Endodermal cell (in vitro differentiated cells): ENCODE measurements around the gene ANKFY1. TPM values are rescaled to one million over a fixed set of nuclear protein-coding genes. Genes with fewer than 3 reads are reported as not detected.
A peak's percentile ranks its signal among the peaks of the same experiment; 100 is the strongest.

Source experiments
- DNase-seq: peaks from one replicate; pipeline ENCODE4 v3.0.0-alpha.2; 2017
- H3K27ac ChIP-seq: 2 replicates; pipeline ENCODE4 v1.5.1; 2013; ENCODE audit warnings: mild to moderate bottlenecking, low read depth, low read length, moderate library complexity
- H3K27me3 ChIP-seq: 2 replicates; pipeline ENCODE4 v1.6.1; 2013; ENCODE audit warnings: mild to moderate bottlenecking, low read length, moderate library complexity; ENCODE audit not compliant: insufficient read depth, control insufficient read depth, poor library complexity, severe bottlenecking
- H3K36me3 ChIP-seq: 2 replicates; pipeline ENCODE4 v1.7.0; 2013; ENCODE audit warnings: mild to moderate bottlenecking, low read length, moderate library complexity; ENCODE audit not compliant: control insufficient read depth, insufficient read depth
- H3K4me1 ChIP-seq: one replicate; pipeline ENCODE4 v1.7.0; 2013; ENCODE audit warnings: low read length; ENCODE audit not compliant: control insufficient read depth, insufficient read depth
- H3K4me3 ChIP-seq: 2 replicates; pipeline ENCODE4 v1.5.1; 2013; ENCODE audit warnings: mild to moderate bottlenecking, low read length, moderate library complexity
- H3K9ac ChIP-seq: 2 replicates; pipeline ENCODE4 v1.6.1; 2013; ENCODE audit warnings: mild to moderate bottlenecking, low read length, moderate library complexity; ENCODE audit not compliant: poor library complexity, severe bottlenecking; ENCODE audit errors: extremely low read depth
- H3K9me3 ChIP-seq: 2 replicates; pipeline ENCODE4 v1.6.1; 2013; ENCODE audit warnings: mild to moderate bottlenecking, low read length, moderate library complexity; ENCODE audit not compliant: control insufficient read depth
- H3K27ac Mint-ChIP-seq: 2 replicates; pipeline ENCODE4 v1.8.0; 2020; ENCODE audit warnings: mixed read lengths
- H3K27me3 Mint-ChIP-seq: 2 replicates; pipeline ENCODE4 v1.8.0; 2021; ENCODE audit warnings: mild to moderate bottlenecking, mixed read lengths; ENCODE audit not compliant: insufficient read depth
- H3K36me3 Mint-ChIP-seq: 2 replicates; pipeline ENCODE4 v1.8.0; 2020; ENCODE audit warnings: low read depth, mixed read lengths
- H3K4me1 Mint-ChIP-seq: 2 replicates; pipeline ENCODE4 v1.8.0; 2020; ENCODE audit warnings: mixed read lengths
- H3K4me3 Mint-ChIP-seq: 2 replicates; pipeline ENCODE4 v1.8.0; 2020; ENCODE audit warnings: mild to moderate bottlenecking, moderate library complexity, mixed read lengths
- H3K9me3 Mint-ChIP-seq: 2 replicates; pipeline ENCODE4 v1.8.0; 2020; ENCODE audit warnings: mild to moderate bottlenecking, mixed read lengths
- WGBS, 2 experiments: methylation state at CpG; one replicate each; pipeline versions ENCODE4 v1.1.5 to v1.1.7; 2013; ENCODE audit warnings: missing lambda C conversion rate in 2 of 2, mixed read lengths in 1 of 2; ENCODE audit not compliant: insufficient coverage in 1 of 2, insufficient read length in 1 of 2; 5-methylcytosine and 5-hydroxymethylcytosine counted together
- total RNA-seq, 2 donors: library from RNA; stranded (reverse); fragmentation: NEBNext Ultra II Directional in 1 of 2; extraction: Animal tissue kit (Norgen Biotek cat#: 25700) in 1 of 2; gene quantifications; 2 replicates in 1 of 2; 3 replicates in 1 of 2; pipeline ENCODE4 v1.2.1, GENCODE V29; 2021
- TF ChIP-seq, protein P1 (sequence below): fragments of 200-600 bp; sonication (generic); conservative IDR thresholded peaks from 2 replicates; pipeline ENCODE4 v1.5.0; 2021; ENCODE audit warnings: antibody characterized with exemption, mild to moderate bottlenecking

ANKFY1 gene
- total RNA-seq, 2 donors from 2014 or later = 48.0 to 62.4 TPM

DNA sequence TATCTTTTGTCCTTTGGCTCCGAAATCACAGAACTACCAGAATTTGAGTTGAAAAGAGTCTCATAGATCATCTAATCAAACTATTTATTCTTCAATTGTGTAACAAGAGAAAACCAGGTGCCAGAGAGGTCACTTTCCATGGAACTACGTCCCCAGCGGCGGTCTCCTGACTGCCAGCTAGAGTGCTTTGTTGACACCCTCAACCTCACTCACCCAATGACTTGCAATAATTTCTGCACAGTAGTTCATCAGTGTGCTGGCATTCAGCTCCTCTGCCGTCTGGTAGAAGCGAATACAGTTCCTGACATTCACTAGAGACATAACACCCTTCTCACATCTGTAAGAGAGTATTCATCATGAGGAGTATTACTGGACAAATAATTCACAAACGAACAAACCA lies 54.2 kb downstream of the ANKFY1 start:
- Mint-ChIP-seq H3K27ac (no peak overlapping the region), H3K9me3 (no peaks in the 10 kb centered on the region), H3K27me3 (no peaks in the 10 kb centered on the region), H3K4me3 (no peak overlapping the region), H3K36me3 (peaks cover 63% of the 10 kb centered on the region), H3K4me1 (no peaks in the 10 kb centered on the region)
- TF ChIP-seq, protein P1, sequence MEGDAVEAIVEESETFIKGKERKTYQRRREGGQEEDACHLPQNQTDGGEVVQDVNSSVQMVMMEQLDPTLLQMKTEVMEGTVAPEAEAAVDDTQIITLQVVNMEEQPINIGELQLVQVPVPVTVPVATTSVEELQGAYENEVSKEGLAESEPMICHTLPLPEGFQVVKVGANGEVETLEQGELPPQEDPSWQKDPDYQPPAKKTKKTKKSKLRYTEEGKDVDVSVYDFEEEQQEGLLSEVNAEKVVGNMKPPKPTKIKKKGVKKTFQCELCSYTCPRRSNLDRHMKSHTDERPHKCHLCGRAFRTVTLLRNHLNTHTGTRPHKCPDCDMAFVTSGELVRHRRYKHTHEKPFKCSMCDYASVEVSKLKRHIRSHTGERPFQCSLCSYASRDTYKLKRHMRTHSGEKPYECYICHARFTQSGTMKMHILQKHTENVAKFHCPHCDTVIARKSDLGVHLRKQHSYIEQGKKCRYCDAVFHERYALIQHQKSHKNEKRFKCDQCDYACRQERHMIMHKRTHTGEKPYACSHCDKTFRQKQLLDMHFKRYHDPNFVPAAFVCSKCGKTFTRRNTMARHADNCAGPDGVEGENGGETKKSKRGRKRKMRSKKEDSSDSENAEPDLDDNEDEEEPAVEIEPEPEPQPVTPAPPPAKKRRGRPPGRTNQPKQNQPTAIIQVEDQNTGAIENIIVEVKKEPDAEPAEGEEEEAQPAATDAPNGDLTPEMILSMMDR = no peak
- Histone ChIP-seq H3K27me3 (no peaks in the 10 kb centered on the region), H3K36me3 (peaks cover 66% of the 10 kb centered on the region), H3K4me3 (no peak overlapping the region), H3K27ac (no peak overlapping the region), H3K4me1 (no peaks in the 10 kb centered on the region), H3K9ac (no peak overlapping the region), H3K9me3 (no peaks in the 10 kb centered on the region)
- no peak for DNase-seq
- WGBS, 2 experiments = 88 to 95% methylated on average over 3 to 7 of the region's 7 CpGs

DNA sequence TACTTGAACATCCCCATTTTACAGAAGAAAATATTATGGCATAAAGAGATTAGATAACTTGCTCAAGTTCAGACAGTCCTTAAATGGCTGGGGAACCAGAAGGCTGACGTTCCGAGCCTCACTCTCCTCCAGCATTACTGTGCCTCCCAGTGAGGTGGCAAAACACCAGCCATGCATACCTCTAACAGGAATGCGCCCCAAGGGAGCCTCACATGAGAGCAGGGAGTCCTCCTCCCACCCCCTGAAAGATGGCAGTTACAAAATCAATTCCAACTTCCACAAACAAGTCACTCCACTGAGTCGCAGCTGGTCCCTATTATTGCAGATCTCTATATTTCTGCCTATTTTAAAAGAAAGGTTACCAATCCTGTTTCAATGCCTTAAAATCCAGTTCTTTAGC lies 55.5 kb downstream of the ANKFY1 start:
- DNase-seq = peak; percentile 72
- Histone ChIP-seq H3K4me3 (no peak overlapping the region), H3K36me3 (peaks cover 68% of the 10 kb centered on the region), H3K27ac (no peak overlapping the region), H3K9me3 (no peaks in the 10 kb centered on the region), H3K27me3 (no peaks in the 10 kb centered on the region), H3K9ac (no peak overlapping the region), H3K4me1 (no peaks in the 10 kb centered on the region)
- H3K36me3 Mint-ChIP-seq = peaks cover 71% of the 10 kb centered on the region
- TF ChIP-seq, protein P1 = no peak
- no peaks in the 10 kb centered on the region for H3K9me3 Mint-ChIP-seq
- H3K27ac Mint-ChIP-seq = peak overlapping the region; percentile 41
- no peak overlapping the region for H3K4me3 Mint-ChIP-seq
- no peaks in the 10 kb centered on the region for H3K4me1 Mint-ChIP-seq
- 70 to 74% methylated on average over 3 to 4 of the region's 4 CpGs for WGBS, 2 experiments
- H3K27me3 Mint-ChIP-seq = no peaks in the 10 kb centered on the region

DNA sequence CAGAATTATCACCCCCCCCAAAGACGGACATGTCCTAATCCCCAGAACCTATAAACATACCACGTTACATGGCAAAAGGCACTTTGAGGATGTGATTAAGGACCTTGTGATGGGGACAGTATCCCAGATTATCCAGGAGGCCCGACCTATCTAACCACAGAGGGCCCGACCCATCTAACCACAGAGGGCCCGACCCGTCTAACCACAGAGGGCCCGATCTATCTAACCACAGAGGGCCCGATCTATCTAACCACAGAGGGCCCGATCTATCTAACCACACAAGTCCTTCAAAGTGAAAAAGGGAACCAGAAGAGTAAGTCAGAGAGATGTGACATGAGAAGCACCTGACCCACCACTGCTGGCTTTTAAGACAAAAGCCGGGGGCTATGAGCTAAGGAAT lies 56.8 kb downstream of the ANKFY1 start:
- DNase-seq = no peak
- Histone ChIP-seq H3K4me3 (no peak overlapping the region), H3K36me3 (peaks cover 71% of the 10 kb centered on the region), H3K27ac (no peak overlapping the region), H3K27me3 (no peaks in the 10 kb centered on the region), H3K9ac (no peak overlapping the region), H3K9me3 (no peaks in the 10 kb centered on the region), H3K4me1 (no peaks in the 10 kb centered on the region)
- Mint-ChIP-seq H3K27me3 (no peaks in the 10 kb centered on the region), H3K4me1 (no peaks in the 10 kb centered on the region), H3K4me3 (no peak overlapping the region), H3K9me3 (no peaks in the 10 kb centered on the region), H3K36me3 (peaks cover 69% of the 10 kb centered on the region), H3K27ac (no peak overlapping the region)
- WGBS, 2 experiments = 92 to 98% methylated on average over 4 to 10 of the region's 10 CpGs
- TF ChIP-seq, protein P1 = no peak
